Keratinocyte (primary cell): Measurements from ENCODE around the gene CNIH4. TPM values are rescaled to one million over a fixed set of nuclear protein-coding genes. Genes with fewer than 3 reads are reported as not detected.

ENCODE experiments used
- DNase-seq: peaks from one replicate; pipeline ENCODE4 v3.0.0-alpha.2; 2011; ENCODE audit warnings: low read depth, missing footprints, low spot score
- FAIRE-seq: peaks from 2 replicates; lab custom pipeline; 2011; peaks lifted over from hg19 to GRCh38; lab: Jason Lieb, UNC
- H2AFZ ChIP-seq: 2 replicates; pipeline ENCODE4 v1.6.0; 2012; ENCODE audit warnings: low read length, control low read depth, inconsistent platforms; ENCODE audit not compliant: control insufficient read depth
- H3K27ac ChIP-seq: 2 replicates; pipeline ENCODE4 v1.5.1; 2011; ENCODE audit warnings: low read length; ENCODE audit not compliant: control insufficient read depth, insufficient read depth
- H3K27me3 ChIP-seq: 3 replicates; pipeline ENCODE4 v1.6.0; 2011; ENCODE audit warnings: low read length; ENCODE audit not compliant: control insufficient read depth, insufficient read depth; ENCODE audit errors: extremely low read depth
- H3K36me3 ChIP-seq, 2 experiments: 2 replicates in 1 of 2; 3 replicates in 1 of 2; pipeline ENCODE4 v1.5.1; 2011; ENCODE audit warnings: low read length in 2 of 2, mild to moderate bottlenecking in 1 of 2; ENCODE audit not compliant: control insufficient read depth in 2 of 2, insufficient read depth in 2 of 2; ENCODE audit errors: extremely low read depth in 1 of 2
- H3K4me1 ChIP-seq: 3 replicates; pipeline ENCODE4 v1.5.1; 2011; ENCODE audit warnings: low read length; ENCODE audit not compliant: control insufficient read depth, insufficient read depth; ENCODE audit errors: extremely low read depth
- H3K4me2 ChIP-seq: 3 replicates; pipeline ENCODE4 v1.6.0; 2011; ENCODE audit warnings: low read depth, low read length; ENCODE audit not compliant: control insufficient read depth, insufficient read depth; ENCODE audit errors: extremely low read depth
- H3K4me3 ChIP-seq, 3 experiments: fragments of 200-600 bp in 1 of 3; sonication (generic) in 1 of 3; 2 replicates in 2 of 3; 3 replicates in 1 of 3; pipeline ENCODE4 v1.5.1; 2011 to 2016; ENCODE audit warnings: low read length in 3 of 3, mild to moderate bottlenecking in 3 of 3, control low read depth in 2 of 3, inconsistent platforms in 1 of 3, low read depth in 1 of 3, mixed read lengths in 1 of 3, mixed run types in 1 of 3, moderate library complexity in 1 of 3; ENCODE audit not compliant: control insufficient read depth in 2 of 3, insufficient read depth in 2 of 3; ENCODE audit errors: extremely low read depth in 1 of 3
- H3K79me2 ChIP-seq: 2 replicates; pipeline ENCODE4 v1.6.0; 2012; ENCODE audit warnings: low read length; ENCODE audit not compliant: control insufficient read depth, insufficient read depth
- H3K9ac ChIP-seq: 3 replicates; pipeline ENCODE4 v1.6.0; 2011; ENCODE audit warnings: low read length; ENCODE audit not compliant: control insufficient read depth, insufficient read depth; ENCODE audit errors: extremely low read depth
- H3K9me1 ChIP-seq: 3 replicates; pipeline ENCODE4 v1.6.0; 2011; ENCODE audit warnings: low read length; ENCODE audit not compliant: control insufficient read depth, insufficient read depth; ENCODE audit errors: extremely low read depth
- H3K9me3 ChIP-seq: 2 replicates; pipeline ENCODE4 v1.5.1; 2012; ENCODE audit warnings: low read depth, low read length; ENCODE audit not compliant: control insufficient read depth
- H4K20me1 ChIP-seq: 3 replicates; pipeline ENCODE4 v1.6.0; 2011; ENCODE audit warnings: low read length; ENCODE audit not compliant: control insufficient read depth, insufficient read depth; ENCODE audit errors: extremely low read depth
- EZH2 ChIP-seq: IDR thresholded peaks from one replicate; pipeline ENCODE4 v1.6.1; 2012; ENCODE audit warnings: inconsistent platforms, mild to moderate bottlenecking, low read length, moderate library complexity
- dilution Hi-C: fragments of 300-500 bp; cut with MboI; formaldehyde crosslinking; loops from one replicate; pipeline ENCODE4 v1.7.0; 2020; ENCODE audit warnings: low sequenced_read_pairs; ENCODE audit not compliant: extremely low pct_ligation_motif_present
- polyA plus RNA-seq, 5 experiments: library from polyadenylated mRNA; depleted of rRNA in 3 of 5; stranded (reverse) in 3 of 5; stranded (forward) in 1 of 5; unstranded in 1 of 5; fragments of >200 nt; gene quantifications; 1 replicate in 1 of 5; 2 replicates in 3 of 5; 3 replicates in 1 of 5; pipeline versions ENCODE4 v1.2.1 to v1.2.3, GENCODE V29; 2011 to 2012; ENCODE audit warnings: missing spikeins in 2 of 5, low read depth in 1 of 5, low replicate concordance in 1 of 5
- TF ChIP-seq, protein P1 (sequence below), 3 experiments: IDR thresholded peaks in 1 of 3; conservative IDR thresholded peaks in 1 of 3; optimal IDR thresholded peaks in 1 of 3; 2 replicates in 2 of 3; 3 replicates in 1 of 3; pipeline versions ENCODE3 to v1.5.1; 2011; ENCODE audit warnings: low read length in 3 of 3, mild to moderate bottlenecking in 3 of 3, moderate library complexity in 2 of 3, control low read depth in 1 of 3, inconsistent platforms in 1 of 3; ENCODE audit not compliant: insufficient read depth in 2 of 3; ENCODE audit errors: extremely low read depth in 1 of 3

Gene CNIH4
- polyA plus RNA-seq, 1 donor (not counting 4 experiments of a cell fraction or from before 2014, with no cell fraction given): 139 TPM

DNA sequence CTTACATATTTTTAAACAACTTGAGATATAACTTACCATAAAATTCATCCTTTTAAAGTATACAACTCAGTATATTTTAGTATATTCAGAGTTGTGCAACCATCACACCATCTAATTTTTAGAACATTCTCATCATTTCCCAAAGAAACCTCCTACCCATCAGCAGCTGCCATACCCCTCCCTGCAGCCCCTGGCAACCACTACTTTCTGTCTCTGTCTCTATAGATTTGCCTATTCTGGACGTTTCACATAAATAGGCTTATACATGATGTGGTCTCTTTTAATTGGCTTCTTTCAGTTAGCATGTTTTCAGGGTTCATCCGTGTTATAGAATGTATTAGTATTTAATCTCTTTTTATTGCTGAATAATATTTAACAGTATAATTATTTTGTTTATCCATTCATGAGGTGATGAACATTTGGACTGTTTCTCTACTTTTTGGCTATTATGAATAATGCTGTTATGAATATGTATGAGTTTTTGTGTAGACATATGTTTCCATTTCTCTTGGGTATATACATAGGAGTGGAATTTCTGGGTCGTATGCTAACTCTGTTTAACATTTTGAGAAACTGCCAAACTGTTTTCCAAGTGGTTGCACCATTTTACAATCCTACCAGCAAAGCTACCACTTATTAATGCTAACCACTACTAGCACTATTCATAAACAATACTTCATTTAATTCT lies 48.4 kb downstream of the CNIH4 start:
- Histone ChIP-seq H3K36me3 (peaks cover 15 to 20% of the 10 kb centered on the region in 2 experiments), H3K9ac (no peak overlapping the region), H3K4me3 (no peak overlapping the region), H3K4me1 (peaks cover 8% of the 10 kb centered on the region), H3K9me1 (no peaks in the 10 kb centered on the region), H3K27me3 (no peaks in the 10 kb centered on the region), H4K20me1 (no peaks in the 10 kb centered on the region), H3K4me2 (no peak overlapping the region), H3K27ac (no peak overlapping the region), H3K9me3 (no peaks in the 10 kb centered on the region), H3K79me2 (peaks cover 5% of the 10 kb centered on the region), H2AFZ (no peak overlapping the region)
- FAIRE-seq (no peak), DNase-seq (no peak)
- dilution Hi-C loops: no loop called here
- TF ChIP-seq, protein P1, sequence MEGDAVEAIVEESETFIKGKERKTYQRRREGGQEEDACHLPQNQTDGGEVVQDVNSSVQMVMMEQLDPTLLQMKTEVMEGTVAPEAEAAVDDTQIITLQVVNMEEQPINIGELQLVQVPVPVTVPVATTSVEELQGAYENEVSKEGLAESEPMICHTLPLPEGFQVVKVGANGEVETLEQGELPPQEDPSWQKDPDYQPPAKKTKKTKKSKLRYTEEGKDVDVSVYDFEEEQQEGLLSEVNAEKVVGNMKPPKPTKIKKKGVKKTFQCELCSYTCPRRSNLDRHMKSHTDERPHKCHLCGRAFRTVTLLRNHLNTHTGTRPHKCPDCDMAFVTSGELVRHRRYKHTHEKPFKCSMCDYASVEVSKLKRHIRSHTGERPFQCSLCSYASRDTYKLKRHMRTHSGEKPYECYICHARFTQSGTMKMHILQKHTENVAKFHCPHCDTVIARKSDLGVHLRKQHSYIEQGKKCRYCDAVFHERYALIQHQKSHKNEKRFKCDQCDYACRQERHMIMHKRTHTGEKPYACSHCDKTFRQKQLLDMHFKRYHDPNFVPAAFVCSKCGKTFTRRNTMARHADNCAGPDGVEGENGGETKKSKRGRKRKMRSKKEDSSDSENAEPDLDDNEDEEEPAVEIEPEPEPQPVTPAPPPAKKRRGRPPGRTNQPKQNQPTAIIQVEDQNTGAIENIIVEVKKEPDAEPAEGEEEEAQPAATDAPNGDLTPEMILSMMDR (optimal IDR thresholded peaks at IDR 0.05 in 1 of 3, IDR thresholded peaks at IDR 0.05 in 1 of 3, conservative IDR thresholded peaks at IDR 0.05 in 1 of 3; ENCODE audit: extremely low read depth in 1 of 3, insufficient read depth in 2 of 3, low read length in 3 of 3): no peak
- TF ChIP-seq EZH2: no peak

DNA sequence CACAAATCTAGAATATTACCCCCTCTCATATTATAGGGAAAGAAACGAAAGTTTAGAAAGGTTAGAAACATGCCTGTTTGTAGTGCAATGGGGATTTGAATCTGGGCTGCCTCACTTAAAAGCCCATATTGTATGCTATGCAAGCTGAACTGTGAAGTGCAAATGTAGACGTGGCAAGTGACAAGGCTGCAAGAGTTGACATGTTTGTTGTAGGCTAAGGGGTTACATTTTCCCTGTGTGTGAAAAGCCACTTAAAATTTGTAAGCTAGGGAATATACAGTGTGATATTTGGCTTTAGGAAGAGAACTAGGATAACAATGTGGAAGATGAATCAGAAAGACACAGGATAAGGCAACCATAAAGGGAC lies 48.9 kb downstream of the CNIH4 start:
- DNase-seq (no peak), FAIRE-seq (no peak)
- Histone ChIP-seq H3K9ac (no peak overlapping the region), H3K4me3 (no peak overlapping the region), H3K27ac (no peak overlapping the region), H2AFZ (no peak overlapping the region), H3K79me2 (peaks cover 5% of the 10 kb centered on the region), H3K27me3 (no peaks in the 10 kb centered on the region), H3K36me3 (peaks cover 15 to 20% of the 10 kb centered on the region in 2 experiments), H3K4me2 (no peak overlapping the region), H3K9me1 (no peaks in the 10 kb centered on the region), H4K20me1 (no peaks in the 10 kb centered on the region), H3K9me3 (no peaks in the 10 kb centered on the region), H3K4me1 (peaks cover 8% of the 10 kb centered on the region)
- no peak for TF ChIP-seq EZH2
- TF ChIP-seq, protein P1 (optimal IDR thresholded peaks at IDR 0.05 in 1 of 3, IDR thresholded peaks at IDR 0.05 in 1 of 3, conservative IDR thresholded peaks at IDR 0.05 in 1 of 3; ENCODE audit: extremely low read depth in 1 of 3, insufficient read depth in 2 of 3, low read length in 3 of 3): no peak
- dilution Hi-C loops: no loop called here
